T47D (cell line): ENCODE results near the gene RPS6KA2.

Experiments
- DNase-seq, 2 experiments: peaks; one replicate each; pipeline versions ENCODE4 v3.0.0 to v3.0.0-alpha.2; 2011 to 2012; ENCODE audit warnings: low read depth in 1 of 2, low spot score in 1 of 2
- JUND ChIP-seq: IDR thresholded peaks from 2 replicates; pipeline ENCODE4 v1.6.1; 2012; ENCODE audit warnings: low read depth
- in situ Hi-C: cut with HindIII; loops from 2 replicates; pipeline ENCODE4 v1.10.0; 2016; ENCODE audit warnings: low sequenced_read_pairs, low pct_unique_long_range_greater_than_20kb

RPS6KA2 gene

DNA sequence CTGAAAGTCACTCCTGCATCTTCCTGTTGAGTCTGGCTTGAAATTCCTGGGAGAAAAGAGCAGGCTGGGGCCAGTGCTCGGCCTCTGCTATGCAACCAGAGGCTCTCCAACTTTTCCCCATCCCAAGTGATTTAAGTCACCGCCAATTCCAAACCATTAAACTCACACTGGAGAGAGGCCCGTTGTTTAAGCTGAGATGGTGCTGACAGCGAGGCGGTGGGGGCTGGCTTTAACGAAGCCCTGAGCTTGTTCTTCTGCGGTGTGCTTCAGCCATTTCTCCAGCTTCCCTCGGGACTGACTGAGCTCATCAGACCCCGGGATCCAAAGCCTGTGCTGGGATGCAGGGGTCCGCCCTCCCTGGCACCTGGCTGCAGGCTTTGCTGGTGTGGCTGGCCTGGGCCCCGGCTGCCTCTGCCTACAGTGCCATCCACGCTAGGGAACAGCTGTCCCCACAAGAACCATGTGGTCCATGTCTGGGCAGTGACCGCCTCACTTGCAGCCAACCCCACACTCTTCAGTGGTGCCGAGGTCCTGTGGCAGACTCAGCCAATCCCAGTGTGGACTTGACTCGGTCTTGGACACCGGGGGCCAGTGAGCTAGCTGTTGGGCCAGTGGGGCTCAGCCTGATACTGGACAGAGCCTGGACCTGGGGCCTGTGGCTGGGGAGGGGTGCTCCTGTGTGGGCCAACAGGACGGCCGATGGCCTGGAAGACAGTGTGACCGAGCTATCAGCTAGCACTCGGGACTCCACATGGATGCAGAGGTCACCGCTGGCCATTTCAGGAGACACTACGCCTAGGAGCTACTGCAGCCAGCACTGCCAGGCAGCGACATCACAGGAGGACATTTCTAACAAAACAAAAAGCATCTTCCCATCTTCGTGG, 61.7 kb downstream of the RPS6KA2 start:
- TF ChIP-seq JUND: no peak
- in situ Hi-C loops: no loop called here
- DNase-seq: no peak

DNA sequence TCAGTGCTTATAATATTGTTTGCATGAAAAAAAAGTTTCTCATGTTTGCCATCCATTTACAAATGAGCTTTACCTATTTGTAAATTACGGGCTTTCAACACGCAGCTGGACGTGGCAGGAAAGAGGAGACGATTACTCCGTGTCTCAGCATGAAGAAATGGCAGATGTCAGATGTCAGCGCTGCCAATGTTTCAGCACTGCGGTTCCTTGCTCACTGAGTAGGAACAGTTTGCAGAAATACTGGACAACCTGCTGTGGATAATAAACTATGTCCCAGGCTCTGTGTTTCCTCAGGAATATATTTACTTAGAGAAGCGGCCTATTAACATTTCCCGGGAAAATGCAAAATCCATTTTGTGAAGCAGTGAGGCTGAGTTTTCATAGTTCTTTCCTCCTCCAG, 63.2 kb downstream of the RPS6KA2 start:
- in situ Hi-C loops: no loop called here
- no peak for DNase-seq

DNA sequence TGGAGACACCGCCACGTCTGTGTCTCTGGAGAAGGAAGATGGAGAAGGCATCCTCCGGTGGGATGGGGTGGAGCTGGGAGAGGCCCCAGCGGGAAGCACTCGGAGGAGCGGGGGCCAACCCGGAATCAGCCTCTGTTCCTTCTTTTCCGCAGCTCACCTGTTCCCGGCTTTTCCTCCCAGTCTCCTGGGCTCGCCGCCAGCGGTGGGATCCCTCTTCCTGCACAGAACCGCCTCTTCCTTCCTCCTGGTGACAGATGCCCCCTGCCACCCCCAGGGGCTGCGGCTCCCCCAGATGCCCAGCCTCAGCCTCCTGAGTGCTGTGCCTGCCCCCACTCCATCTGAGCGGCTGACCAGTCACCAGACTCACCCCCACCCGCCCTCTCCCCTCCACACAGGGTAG, 63.9 kb downstream of the RPS6KA2 start:
- no peak for DNase-seq
- in situ Hi-C loops: no loop called here
- no peak for TF ChIP-seq JUND

More for the DNA sequence above, 63.2 kb downstream of the RPS6KA2 start:
- TF ChIP-seq JUND: no peak

DNA sequence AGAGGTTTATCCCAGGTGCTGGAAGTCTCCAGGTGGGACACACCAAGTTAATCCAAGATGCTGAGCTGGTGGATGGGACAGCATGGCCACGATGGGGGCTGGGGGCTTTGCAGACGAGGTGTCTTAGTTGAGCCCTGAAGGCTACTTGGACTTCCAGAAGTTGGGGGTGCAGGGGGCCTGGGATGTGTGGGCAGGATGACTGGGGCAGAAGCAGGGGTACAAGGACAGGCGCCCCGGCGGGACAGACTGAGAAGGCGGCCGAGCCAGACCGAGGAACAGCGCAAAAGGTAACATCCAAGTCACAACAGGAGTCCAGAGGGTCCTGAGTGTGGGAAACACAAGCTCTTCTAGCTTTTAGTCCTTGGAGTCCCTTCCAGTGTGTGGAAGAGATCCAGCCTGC, 64.3 kb downstream of the RPS6KA2 start:
- in situ Hi-C loops: no loop called here
- no peak for DNase-seq
- no peak for TF ChIP-seq JUND

DNA sequence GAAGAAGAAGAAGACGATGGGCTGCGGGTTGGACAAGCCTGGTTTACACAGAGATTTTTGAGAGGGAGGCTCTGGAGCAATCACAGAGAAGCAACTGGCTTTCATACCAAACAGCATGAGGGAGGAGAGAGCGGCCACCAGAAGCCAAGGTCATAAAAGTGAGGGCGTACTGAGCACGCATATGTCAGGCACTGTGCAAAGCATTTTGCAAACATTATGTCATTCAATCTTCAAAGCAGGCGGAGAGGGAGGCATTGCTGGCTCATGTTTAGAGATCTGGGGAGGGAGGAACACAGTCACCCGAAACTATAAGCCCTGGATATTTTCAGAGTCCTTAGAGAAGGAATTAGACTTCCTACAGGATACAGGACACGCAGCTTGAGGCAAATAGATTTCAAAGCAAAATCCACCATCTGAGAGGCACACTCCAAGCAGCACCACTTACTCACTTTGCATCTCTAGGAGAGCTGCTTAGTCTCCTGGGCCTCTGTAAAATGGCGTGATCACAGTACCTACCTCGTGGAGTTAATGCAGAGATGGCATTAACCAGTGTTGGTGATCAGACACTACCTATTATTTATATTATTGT, 65.2 kb downstream of the RPS6KA2 start:
- TF ChIP-seq JUND: no peak
- in situ Hi-C loops: no loop called here
- no peak for DNase-seq

DNA sequence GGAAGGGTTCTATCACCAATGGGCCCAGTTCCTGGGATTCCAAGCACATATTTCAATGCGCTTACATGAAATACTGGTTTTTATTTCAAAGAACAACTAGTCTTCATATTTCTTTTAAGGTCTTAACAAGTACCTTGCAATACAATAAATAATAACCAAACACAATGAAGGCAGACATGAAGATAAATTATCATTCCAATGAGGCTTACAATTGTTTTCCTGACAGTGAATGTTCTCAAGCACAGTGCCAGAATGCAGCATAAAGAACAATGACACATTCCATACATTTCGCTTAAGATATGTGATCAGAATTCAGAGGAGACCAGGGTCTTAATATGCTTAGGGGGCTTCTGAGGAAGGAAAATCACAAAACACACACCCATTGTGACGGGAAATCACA, 66.8 kb downstream of the RPS6KA2 start:
- DNase-seq: no peak
- in situ Hi-C loops: no loop called here
- TF ChIP-seq JUND: no peak

DNA sequence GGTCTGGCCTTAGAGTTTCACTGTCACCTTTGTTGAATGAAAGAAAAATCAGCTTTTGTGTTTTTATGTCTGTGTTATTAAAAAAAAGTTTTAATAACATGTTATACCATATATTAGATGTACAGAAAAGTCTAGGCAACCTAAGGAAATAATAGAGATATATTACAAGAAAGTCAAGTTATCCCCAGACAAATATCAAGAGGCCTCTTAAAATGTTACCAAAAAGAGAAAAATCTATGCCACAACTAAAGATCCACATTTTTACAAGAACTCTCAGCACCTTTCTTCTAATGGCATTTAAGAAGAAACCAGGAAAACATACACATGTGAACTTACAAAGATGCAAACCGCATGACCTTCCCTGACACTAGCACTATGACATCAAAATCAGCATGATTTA, 67.4 kb downstream of the RPS6KA2 start:
- in situ Hi-C loops: no loop called here
- no peak for TF ChIP-seq JUND
- DNase-seq: no peak

DNA sequence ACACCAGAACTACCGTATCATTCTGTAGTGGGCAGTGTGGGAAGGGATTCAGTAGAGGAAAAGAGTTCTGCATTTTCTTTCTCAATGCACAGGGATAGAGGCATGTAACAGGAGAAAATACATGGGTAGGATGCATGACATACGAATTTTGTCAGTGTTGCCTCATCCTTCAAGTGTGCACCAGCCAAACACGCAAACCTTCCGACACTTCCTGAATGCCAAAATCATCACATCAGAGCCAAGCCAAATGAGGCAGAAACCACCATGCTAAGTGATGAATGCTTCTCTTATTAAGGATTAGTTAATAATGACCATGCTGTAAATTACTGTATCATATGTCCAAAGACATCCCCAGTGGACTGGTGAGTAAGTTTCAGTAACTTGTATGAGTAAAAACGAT, 67.8 kb downstream of the RPS6KA2 start:
- in situ Hi-C loops: no loop called here
- no peak for DNase-seq
- no peak for TF ChIP-seq JUND

DNA sequence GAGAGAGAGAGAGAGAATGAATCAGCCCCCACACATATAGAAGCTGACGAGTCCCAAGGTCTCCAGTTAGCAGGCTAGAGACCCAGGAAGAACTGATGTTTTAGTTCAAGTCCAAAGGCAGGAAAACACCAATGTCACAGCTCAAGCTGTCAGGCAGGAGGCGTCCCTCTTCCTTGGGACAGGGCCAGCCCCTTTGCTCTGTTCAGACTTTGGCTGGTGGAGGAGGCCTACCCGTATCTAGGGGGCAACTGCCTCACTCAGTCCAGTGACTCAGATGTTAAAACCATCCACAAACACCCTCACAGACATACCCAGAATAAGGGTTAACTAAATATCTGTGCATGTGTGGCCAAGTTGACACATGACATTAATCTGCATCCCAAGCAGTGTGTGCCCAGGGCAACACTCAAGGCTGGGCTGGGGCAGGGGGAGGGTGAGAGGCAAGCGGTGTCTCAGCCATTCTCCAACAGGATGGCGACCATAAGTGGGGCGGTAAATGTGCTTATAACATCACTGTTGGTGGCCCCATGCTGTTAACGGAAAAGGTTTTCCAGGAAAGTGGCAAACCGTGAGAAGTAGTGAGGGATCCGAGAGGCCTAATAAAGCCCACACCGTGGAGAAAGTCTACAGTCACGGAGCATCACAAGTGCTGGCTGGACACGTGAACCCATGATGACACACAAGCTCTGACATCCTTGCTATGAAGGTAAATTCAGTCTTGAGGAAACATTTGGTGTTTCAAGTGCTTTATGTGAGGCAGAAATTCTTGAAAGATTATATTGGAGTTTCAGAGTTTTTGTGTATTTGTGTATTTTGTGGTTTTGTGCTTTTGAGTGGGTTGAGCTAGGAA, 68.7 kb downstream of the RPS6KA2 start:
- DNase-seq: no peak
- no peak for TF ChIP-seq JUND
- in situ Hi-C loops: no loop called here

DNA sequence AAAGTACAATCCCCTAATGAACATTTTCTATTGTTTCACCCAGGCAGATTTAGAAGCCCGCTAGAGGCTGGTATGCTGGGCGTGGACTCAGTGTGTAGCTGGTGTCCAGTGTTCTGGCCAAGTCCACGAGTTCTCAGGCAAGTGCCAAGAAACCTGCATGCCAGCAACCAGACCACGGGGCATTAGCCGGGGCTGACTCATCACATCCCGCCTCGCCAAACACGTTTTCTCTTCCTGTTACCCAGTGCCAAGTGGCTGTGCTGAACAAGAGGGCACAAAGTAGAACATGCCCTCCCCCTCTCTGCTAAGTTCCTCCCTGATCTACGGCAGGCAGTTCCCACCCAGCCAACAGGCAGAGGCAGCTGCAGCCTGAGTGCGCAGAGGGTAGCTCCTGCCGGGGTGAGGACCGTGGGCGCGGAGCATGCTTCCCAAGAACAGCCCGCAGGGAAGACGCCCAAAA, 70.2 kb downstream of the RPS6KA2 start:
- peak; percentile 73 for TF ChIP-seq JUND
- in situ Hi-C loops: no loop called here
- DNase-seq: peak; percentile 56 to 93

DNA sequence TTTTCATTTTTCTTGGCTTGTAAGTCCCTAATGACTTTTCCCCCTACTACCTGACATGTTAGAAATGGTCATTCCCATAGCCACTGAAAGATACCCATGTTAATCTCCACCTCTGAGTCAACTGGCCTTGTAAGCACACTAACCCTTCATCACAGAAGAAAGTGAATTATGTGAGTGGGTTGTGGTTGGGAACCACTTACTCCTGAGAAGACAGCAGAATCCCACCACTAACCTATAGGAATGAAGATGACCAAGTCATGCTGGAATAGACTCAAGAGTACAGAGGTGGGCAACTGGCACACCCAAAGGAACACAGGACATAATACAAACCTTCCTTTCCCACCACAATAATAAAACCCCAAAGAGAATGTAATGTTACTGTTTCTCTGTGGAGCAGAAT, 70.7 kb downstream of the RPS6KA2 start:
- no peak for TF ChIP-seq JUND
- in situ Hi-C loops: no loop called here

DNA sequence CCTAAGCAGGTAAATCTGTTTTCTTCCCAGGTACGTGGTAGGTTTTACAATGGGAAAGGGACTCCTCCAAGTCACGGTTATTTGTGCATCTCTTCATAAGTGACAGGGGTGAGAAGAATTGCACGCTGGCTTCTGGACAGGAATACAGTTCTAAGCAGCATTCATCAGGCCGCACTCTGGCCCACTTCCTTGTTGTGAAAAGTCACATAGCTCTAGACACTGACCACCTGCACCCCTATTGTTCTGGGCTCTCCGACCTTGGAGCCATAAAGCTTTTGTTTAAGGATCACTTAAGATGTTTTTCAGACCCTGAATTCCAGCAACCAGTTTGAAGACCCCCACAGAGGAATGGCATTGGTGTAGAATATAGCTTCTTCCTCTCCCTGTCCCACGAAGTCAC, 72.0 kb downstream of the RPS6KA2 start:
- no peak for TF ChIP-seq JUND

More for the DNA sequence above, 70.7 kb downstream of the RPS6KA2 start:
- DNase-seq: no peak

DNA sequence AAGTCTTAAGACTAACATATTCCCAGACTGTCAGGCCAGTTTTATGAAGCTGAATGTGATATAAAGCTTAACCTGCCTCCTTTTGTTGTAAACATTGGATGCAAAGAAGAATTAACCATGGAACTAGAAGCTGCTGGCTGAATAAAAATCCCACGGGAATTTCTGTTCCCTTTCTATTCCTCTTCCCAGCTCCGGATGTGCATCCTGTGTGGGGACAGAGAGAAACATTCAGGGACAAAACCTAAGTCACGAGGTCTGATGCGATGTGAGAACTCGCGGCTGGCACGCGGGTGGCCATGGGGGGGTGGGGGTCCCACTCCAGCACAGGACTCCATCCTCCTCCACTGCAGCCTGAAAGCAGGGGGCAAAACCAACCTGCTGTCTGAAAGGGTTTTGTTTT, 72.7 kb downstream of the RPS6KA2 start:
- no peak for DNase-seq
- in situ Hi-C loops: no loop called here
- TF ChIP-seq JUND: no peak

More for the DNA sequence above, 72.0 kb downstream of the RPS6KA2 start:
- DNase-seq: no peak
- in situ Hi-C loops: no loop called here
